ENCODE measurements around the gene GPR157.

- TF ChIP-seq SPEN (CRISPR knock-in tag; IDR thresholded peaks at IDR 0.05; ENCODE audit: low read depth) (no peak), HES4 (CRISPR knock-in tag; IDR thresholded peaks at IDR 0.05; ENCODE audit: borderline replicate concordance) (no peak), ZNF687 (CRISPR knock-in tag; IDR thresholded peaks at IDR 0.05) (no peak), CTCF (CRISPR knock-in tag; IDR thresholded peaks at IDR 0.05) (no peak), GATAD1 (CRISPR knock-in tag; IDR thresholded peaks at IDR 0.05) (no peak), ZNF567 (CRISPR knock-in tag; IDR thresholded peaks at IDR 0.05; ENCODE audit: borderline replicate concordance) (no peak), ZNF451 (CRISPR knock-in tag; IDR thresholded peaks at IDR 0.05) (no peak), CBFB (CRISPR knock-in tag; IDR thresholded peaks at IDR 0.05) (no peak), ISX (CRISPR knock-in tag; conservative IDR thresholded peaks at IDR 0.05) (no peak), ZSCAN22 (CRISPR knock-in tag; IDR thresholded peaks at IDR 0.05) (no peak), NR2F2 (IDR thresholded peaks at IDR 0.05; ENCODE audit: borderline replicate concordance, low read depth) (no peak), PLRG1 (conservative IDR thresholded peaks at IDR 0.05) (no peak)
- TF ChIP-seq, protein P1, sequence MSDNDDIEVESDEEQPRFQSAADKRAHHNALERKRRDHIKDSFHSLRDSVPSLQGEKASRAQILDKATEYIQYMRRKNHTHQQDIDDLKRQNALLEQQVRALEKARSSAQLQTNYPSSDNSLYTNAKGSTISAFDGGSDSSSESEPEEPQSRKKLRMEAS (IDR thresholded peaks at IDR 0.05), result no peak
Measured at GRCh38 chr1:9078752-9079500, 50.0 kb downstream of the GPR157 start.

All from HepG2 (cell line).